ENCODE measurements around the gene MMD.

DNA sequence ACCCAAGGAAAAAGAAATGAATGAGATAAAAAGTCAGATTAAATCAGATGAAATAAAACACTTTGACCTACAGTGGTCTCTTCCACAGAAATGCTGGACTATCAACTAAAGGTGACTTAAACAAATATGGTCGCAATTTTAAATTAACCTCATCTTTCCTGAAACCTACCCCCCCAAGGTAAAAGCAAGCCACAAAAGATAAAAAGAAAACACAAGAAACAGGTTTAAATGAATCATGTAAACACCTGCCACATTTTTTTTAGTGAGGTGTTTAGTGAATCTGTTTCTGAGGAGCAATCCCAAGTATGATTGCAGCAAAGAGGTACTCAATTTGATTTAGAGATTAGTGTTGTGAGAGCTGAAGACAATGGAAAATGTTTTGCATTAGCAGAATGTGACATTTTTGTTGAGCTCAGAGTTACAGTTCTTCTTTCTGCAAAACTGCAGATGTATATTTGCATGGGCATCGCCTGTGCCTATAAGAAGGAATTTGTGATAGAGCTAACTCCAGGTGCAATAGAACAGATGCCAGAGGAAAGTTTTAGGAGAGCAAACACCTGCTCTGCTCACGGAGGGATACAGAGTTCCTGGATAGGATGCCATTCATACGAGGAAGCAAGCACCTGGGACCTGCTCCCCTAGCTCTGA, 3.4 kb upstream of the MMD start:
- no peak for TF ChIP-seq POLR2AphosphoS5 (IDR thresholded peaks at IDR 0.05; ENCODE audit: borderline replicate concordance, low read depth, low read length)
- no peak for TF ChIP-seq EZH2 (IDR thresholded peaks at IDR 0.05)

Data from SK-N-MC (cell line).